Transverse colon (tissue), 4 donors: ENCODE data around the gene AQP5.

Experiments used
- EP300 ChIP-seq: sonication (generic); formaldehyde crosslinking; IDR thresholded peaks from one replicate; pipeline ENCODE4 v1.6.1; 2017; ENCODE audit warnings: antibody characterized with exemption, low read depth
- POLR2A ChIP-seq: fragments of 450-650 bp; IDR thresholded peaks from one replicate; pipeline ENCODE4 v1.6.1; 2016; ENCODE audit warnings: antibody characterized with exemption, mild to moderate bottlenecking, moderate library complexity
- POLR2AphosphoS5 ChIP-seq, 3 donors: sonication (generic); formaldehyde crosslinking; IDR thresholded peaks; one replicate each; pipeline ENCODE4 v1.6.1; 2016; ENCODE audit warnings: antibody characterized with exemption in 3 of 3
- TF ChIP-seq, protein P1 (sequence below), 5 experiments: fragments of 200-600 bp in 3 of 5; fragments of 450-650 bp in 2 of 5; sonication (generic) in 3 of 5; IDR thresholded peaks; 1 replicate in 2 of 5; 2 replicates in 3 of 5; pipeline ENCODE4 v1.5.1; 2016 to 2017; ENCODE audit warnings: antibody characterized with exemption in 5 of 5, inconsistent platforms in 3 of 5, mild to moderate bottlenecking in 2 of 5, moderate library complexity in 1 of 5

DNA sequence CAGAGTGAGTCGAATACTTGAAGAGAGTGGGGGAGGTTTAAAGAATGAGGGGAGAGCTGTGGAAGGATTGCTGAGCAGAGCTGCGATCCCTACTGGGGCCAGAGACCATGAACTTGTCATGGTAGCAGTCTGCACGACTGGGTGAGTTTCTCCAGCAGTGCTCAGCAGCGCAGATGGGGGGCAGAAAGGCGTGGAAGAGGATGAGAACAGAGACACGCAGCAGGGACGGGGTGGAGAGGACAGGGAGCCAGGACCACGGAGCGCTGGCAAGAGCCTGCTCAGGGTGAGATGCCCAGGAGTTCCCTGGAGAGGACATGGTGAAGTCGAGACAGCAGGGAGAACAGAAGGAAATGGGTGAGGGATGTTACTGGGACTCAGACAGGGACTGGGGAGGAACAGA, 9.0 kb downstream of the AQP5 start:
- TF ChIP-seq, protein P1, sequence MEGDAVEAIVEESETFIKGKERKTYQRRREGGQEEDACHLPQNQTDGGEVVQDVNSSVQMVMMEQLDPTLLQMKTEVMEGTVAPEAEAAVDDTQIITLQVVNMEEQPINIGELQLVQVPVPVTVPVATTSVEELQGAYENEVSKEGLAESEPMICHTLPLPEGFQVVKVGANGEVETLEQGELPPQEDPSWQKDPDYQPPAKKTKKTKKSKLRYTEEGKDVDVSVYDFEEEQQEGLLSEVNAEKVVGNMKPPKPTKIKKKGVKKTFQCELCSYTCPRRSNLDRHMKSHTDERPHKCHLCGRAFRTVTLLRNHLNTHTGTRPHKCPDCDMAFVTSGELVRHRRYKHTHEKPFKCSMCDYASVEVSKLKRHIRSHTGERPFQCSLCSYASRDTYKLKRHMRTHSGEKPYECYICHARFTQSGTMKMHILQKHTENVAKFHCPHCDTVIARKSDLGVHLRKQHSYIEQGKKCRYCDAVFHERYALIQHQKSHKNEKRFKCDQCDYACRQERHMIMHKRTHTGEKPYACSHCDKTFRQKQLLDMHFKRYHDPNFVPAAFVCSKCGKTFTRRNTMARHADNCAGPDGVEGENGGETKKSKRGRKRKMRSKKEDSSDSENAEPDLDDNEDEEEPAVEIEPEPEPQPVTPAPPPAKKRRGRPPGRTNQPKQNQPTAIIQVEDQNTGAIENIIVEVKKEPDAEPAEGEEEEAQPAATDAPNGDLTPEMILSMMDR (IDR thresholded peaks at IDR 0.05): no peak
- TF ChIP-seq POLR2AphosphoS5 (IDR thresholded peaks at IDR 0.05) (no peak), POLR2A (no peak), EP300 (no peak)
